SU-DHL-6 (cell line): Measurements from ENCODE around the gene EMC1.

ENCODE experiments used
- H2AFZ ChIP-seq: fragments of 200-600 bp; sonication (generic); 2 replicates; pipeline ENCODE4 v1.6.1; 2014; ENCODE audit warnings: low read depth, mild to moderate bottlenecking, moderate library complexity, mixed read lengths, antibody characterized with exemption, low read length; ENCODE audit not compliant: severe bottlenecking
- H3F3A ChIP-seq: fragments of 200-600 bp; shearing (Covaris generic); 2 replicates; pipeline ENCODE4 v1.6.0; 2016; ENCODE audit warnings: antibody characterized with exemption, mild to moderate bottlenecking; ENCODE audit not compliant: insufficient read depth
- H3K27ac ChIP-seq: fragments of 200-600 bp; sonication (generic); 2 replicates; pipeline ENCODE4 v1.5.1; 2016; ENCODE audit warnings: low read depth, mild to moderate bottlenecking, low read length, moderate library complexity, mixed read lengths
- H3K27me3 ChIP-seq: fragments of 200-600 bp; sonication (generic), shearing (Covaris generic); 2 replicates; pipeline ENCODE4 v1.6.0; 2014; ENCODE audit warnings: mild to moderate bottlenecking, low read length
- H3K36me3 ChIP-seq: fragments of 200-600 bp; sonication (generic); 2 replicates; pipeline ENCODE4 v1.6.1; 2014; ENCODE audit warnings: mild to moderate bottlenecking, low read length, mixed read lengths
- H3K4me2 ChIP-seq: fragments of 300-600, 200-600 bp; shearing (Covaris generic), sonication (generic); 2 replicates; pipeline ENCODE4 v1.6.0; 2014; ENCODE audit warnings: low read length, low read depth, mild to moderate bottlenecking; ENCODE audit not compliant: poor library complexity, severe bottlenecking
- H3K4me3 ChIP-seq: fragments of 200-600 bp; sonication (generic); 2 replicates; pipeline ENCODE4 v1.5.1; 2014; ENCODE audit warnings: antibody characterized with exemption, low read length, mild to moderate bottlenecking, mixed read lengths; ENCODE audit not compliant: insufficient read depth, poor library complexity, severe bottlenecking
- H3K79me2 ChIP-seq: fragments of 200-600 bp; sonication (generic); 2 replicates; pipeline ENCODE4 v1.6.1; 2014; ENCODE audit warnings: mild to moderate bottlenecking, low read length, moderate library complexity; ENCODE audit not compliant: insufficient read depth
- H3K9ac ChIP-seq: fragments of 200-600 bp; sonication (generic); 2 replicates; pipeline ENCODE4 v1.7.0; 2014; ENCODE audit warnings: mild to moderate bottlenecking, low read length
- H3K9me2 ChIP-seq: fragments of 200-600 bp; sonication (generic); replicated peaks from 2 replicates; pipeline ENCODE4 v1.6.1; 2014; ENCODE audit warnings: low read length; ENCODE audit not compliant: insufficient read depth
- H3K9me3 ChIP-seq: fragments of 200-600 bp; sonication (generic); 2 replicates; pipeline ENCODE4 v1.6.1; 2014; ENCODE audit warnings: low read length, mixed read lengths; ENCODE audit not compliant: insufficient read depth
- H4K20me1 ChIP-seq: fragments of 200-600 bp; sonication (generic); 2 replicates; pipeline ENCODE4 v1.6.1; 2014; ENCODE audit warnings: low read depth, mild to moderate bottlenecking, antibody characterized with exemption, low read length, moderate library complexity, mixed read lengths
- EZH2phosphoT487 ChIP-seq: fragments of 200-600 bp; sonication (generic), shearing (Covaris generic); conservative IDR thresholded peaks from 2 replicates; pipeline ENCODE4 v1.6.1; 2018; ENCODE audit warnings: mild to moderate bottlenecking, antibody characterized with exemption, low read length, moderate library complexity, mixed read lengths
- TF ChIP-seq, protein P1 (sequence below): fragments of 200-600 bp; sonication (generic); IDR thresholded peaks from one replicate; pipeline ENCODE4 v1.5.1; 2017; ENCODE audit warnings: antibody characterized with exemption, mild to moderate bottlenecking, low read length, moderate library complexity; ENCODE audit not compliant: insufficient read depth, poor library complexity, severe bottlenecking

EMC1 gene

DNA sequence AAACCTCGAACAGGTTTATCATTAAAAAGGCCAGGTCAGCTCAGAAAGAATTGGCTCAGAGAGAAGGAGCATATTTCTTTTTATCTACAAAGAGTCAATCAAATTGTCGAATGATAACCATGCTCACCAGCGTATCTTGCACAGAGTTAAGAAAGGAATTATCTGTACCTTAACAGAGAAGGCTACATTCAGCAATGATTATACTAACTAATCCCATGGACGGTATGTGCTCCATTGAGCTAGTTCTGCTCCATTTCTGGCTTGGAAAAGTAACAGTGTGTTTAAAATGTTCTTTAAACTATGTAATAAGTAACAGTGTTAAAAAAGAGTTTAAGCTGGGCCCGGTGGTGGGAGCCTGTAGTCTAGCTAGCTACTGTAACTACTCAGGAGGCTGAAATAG lies 45.5 kb downstream of the EMC1 start:
- peaks cover 6% of the 10 kb centered on the region; the same call in 1 of the 2 replicates for H3K36me3 ChIP-seq
- H3K9me2 ChIP-seq: no peaks in the 10 kb centered on the region
- no peak for TF ChIP-seq EZH2phosphoT487
- TF ChIP-seq, protein P1, sequence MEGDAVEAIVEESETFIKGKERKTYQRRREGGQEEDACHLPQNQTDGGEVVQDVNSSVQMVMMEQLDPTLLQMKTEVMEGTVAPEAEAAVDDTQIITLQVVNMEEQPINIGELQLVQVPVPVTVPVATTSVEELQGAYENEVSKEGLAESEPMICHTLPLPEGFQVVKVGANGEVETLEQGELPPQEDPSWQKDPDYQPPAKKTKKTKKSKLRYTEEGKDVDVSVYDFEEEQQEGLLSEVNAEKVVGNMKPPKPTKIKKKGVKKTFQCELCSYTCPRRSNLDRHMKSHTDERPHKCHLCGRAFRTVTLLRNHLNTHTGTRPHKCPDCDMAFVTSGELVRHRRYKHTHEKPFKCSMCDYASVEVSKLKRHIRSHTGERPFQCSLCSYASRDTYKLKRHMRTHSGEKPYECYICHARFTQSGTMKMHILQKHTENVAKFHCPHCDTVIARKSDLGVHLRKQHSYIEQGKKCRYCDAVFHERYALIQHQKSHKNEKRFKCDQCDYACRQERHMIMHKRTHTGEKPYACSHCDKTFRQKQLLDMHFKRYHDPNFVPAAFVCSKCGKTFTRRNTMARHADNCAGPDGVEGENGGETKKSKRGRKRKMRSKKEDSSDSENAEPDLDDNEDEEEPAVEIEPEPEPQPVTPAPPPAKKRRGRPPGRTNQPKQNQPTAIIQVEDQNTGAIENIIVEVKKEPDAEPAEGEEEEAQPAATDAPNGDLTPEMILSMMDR: no peak
- no peak overlapping the region for H2AFZ ChIP-seq
- no peaks in the 10 kb centered on the region for H3F3A ChIP-seq
- H4K20me1 ChIP-seq: peaks cover 23% of the 10 kb centered on the region
- H3K79me2 ChIP-seq: peaks cover 96% of the 10 kb centered on the region
- H3K4me3 ChIP-seq: no peak overlapping the region
- no peaks in the 10 kb centered on the region for H3K9me3 ChIP-seq
- no peak overlapping the region for H3K4me2 ChIP-seq
- H3K27ac ChIP-seq: no peak overlapping the region
- H3K9ac ChIP-seq: no peak overlapping the region
- H3K27me3 ChIP-seq: no peaks in the 10 kb centered on the region

GRCh38 chr1:19205403-19205802 lies 45.9 kb downstream of the EMC1 start:
- no peak overlapping the region for H3K27ac ChIP-seq
- peaks cover 23% of the 10 kb centered on the region for H4K20me1 ChIP-seq
- peaks cover 8% of the 10 kb centered on the region; the same call in 1 of the 2 replicates for H3K36me3 ChIP-seq

DNA sequence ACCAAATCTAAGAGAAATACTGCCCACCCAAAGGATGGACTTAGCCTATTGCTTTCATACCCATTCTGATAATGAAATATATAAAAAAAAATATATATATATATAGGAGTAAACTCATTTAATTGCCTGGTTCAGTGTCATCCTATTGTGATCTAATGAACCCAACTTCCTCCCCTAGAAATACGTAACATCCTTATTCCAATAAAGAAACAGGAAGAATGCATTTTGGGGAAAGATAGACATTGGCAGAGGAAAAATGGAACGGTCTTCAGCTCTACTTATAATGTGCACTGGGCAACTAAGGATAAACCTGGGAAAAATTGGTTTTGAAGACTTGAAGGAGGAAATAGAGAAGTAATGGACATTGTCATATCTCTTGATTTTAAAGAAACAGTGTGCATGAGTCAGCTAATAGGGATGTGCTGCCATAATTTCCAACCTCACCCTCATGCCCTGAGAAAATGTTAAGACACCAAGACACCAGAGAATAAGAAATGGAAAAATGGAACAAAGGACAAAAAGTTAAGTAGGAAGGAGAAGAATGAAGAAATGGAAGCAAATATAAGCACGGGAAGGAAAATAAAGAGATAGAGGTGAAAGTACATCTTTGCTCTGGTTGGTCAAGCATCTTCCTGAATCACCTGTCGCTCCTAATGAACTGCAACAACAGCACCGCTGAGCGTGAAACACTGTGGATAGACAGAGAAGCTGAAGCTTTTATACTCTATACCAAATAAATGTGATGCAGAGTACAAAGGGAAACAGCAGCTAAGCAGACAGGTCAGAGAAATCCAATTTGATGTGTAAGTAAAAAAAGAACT lies 46.7 kb downstream of the EMC1 start:
- H3K36me3 ChIP-seq: peaks cover 13% of the 10 kb centered on the region
- TF ChIP-seq, protein P1: no peak
- H4K20me1 ChIP-seq: peaks cover 23% of the 10 kb centered on the region
- H3K27ac ChIP-seq: no peak overlapping the region
- no peak overlapping the region for H2AFZ ChIP-seq
- H3K9me2 ChIP-seq: no peaks in the 10 kb centered on the region
- no peak overlapping the region for H3K4me3 ChIP-seq
- H3K9ac ChIP-seq: no peak overlapping the region
- H3K9me3 ChIP-seq: no peaks in the 10 kb centered on the region
- no peaks in the 10 kb centered on the region for H3F3A ChIP-seq
- H3K79me2 ChIP-seq: peaks cover 99% of the 10 kb centered on the region
- H3K4me2 ChIP-seq: no peak overlapping the region
- no peaks in the 10 kb centered on the region for H3K27me3 ChIP-seq

More at GRCh38 chr1:19205403-19205802, 45.9 kb downstream of the EMC1 start:
- Histone ChIP-seq H3F3A (no peaks in the 10 kb centered on the region), H3K27me3 (no peaks in the 10 kb centered on the region), H3K9me2 (no peaks in the 10 kb centered on the region), H3K4me2 (no peak overlapping the region), H3K4me3 (no peak overlapping the region), H3K9ac (no peak overlapping the region), H3K9me3 (no peaks in the 10 kb centered on the region), H3K79me2 (peaks cover 95% of the 10 kb centered on the region), H2AFZ (no peak overlapping the region)
- TF ChIP-seq, protein P1: no peak
- TF ChIP-seq EZH2phosphoT487: no peak
